AG04449 (cell line): ENCODE data around the gene HIPK2.

Experiments
- CTCF ChIA-PET: fragments of 350-600 bp; formaldehyde crosslinking; extraction: SDS; loops from one replicate; lab custom pipeline; 2021; ENCODE audit warnings: antibody characterized with exemption; lab: Yijun Ruan, JAX
- POLR2A ChIA-PET: fragments of 400-600, 350-600 bp; formaldehyde crosslinking; extraction: SDS; loops from one replicate; lab custom pipeline; 2020; ENCODE audit warnings: antibody characterized with exemption, inconsistent platforms; lab: Yijun Ruan, JAX
- DNase-seq: peaks from one replicate; pipeline ENCODE4 v3.0.0-alpha.2; 2010; ENCODE audit warnings: low read depth, low spot score
- H3K4me3 ChIP-seq: 2 replicates; pipeline ENCODE4 v1.5.1; 2011; ENCODE audit warnings: low read depth, mild to moderate bottlenecking, control low read depth, low read length
- CTCF ChIP-seq: IDR thresholded peaks from one replicate; pipeline ENCODE4 v1.5.1; 2011; ENCODE audit warnings: mild to moderate bottlenecking, moderate library complexity, low read length, control low read depth, inconsistent platforms; ENCODE audit not compliant: insufficient read depth; ENCODE audit errors: missing control alignments

The HIPK2 gene

GRCh38 chr7:139725858-139726484 is 51.8 kb downstream of the HIPK2 start:
- ChIA-PET POLR2A (no interaction called here), CTCF (interaction anchor here (0.7 to 1.5 kb wide), 3 partner anchors 38 to 80 kb away, joined by 3 to 4 read pairs (median 3); no protein-coding TSS in a partner anchor)
- no peak overlapping the region for H3K4me3 ChIP-seq
- no peak for DNase-seq
- TF ChIP-seq CTCF = no peak

- TF ChIP-seq CTCF = no peak
- ChIA-PET CTCF (interaction anchor here (0.7 to 1.5 kb wide), 3 partner anchors 37 to 103 kb away, joined by 3 to 4 read pairs (median 3); no protein-coding TSS in a partner anchor), POLR2A (no interaction called here)
- H3K4me3 ChIP-seq = no peak overlapping the region
- peak; percentile 65 for DNase-seq
These were observed 52.7 kb downstream of the HIPK2 start for GRCh38 chr7:139725077-139725476.

- ChIA-PET POLR2A (no interaction called here), CTCF (interaction anchor here (1.1 kb wide), 1 partner anchor 78 kb away, joined by 3 read pairs; no protein-coding TSS in a partner anchor)
- H3K4me3 ChIP-seq = no peak overlapping the region
- TF ChIP-seq CTCF = no peak
- no peak for DNase-seq
These were observed 55.2 kb downstream of the HIPK2 start for GRCh38 chr7:139722604-139723003.

- H3K4me3 ChIP-seq = no peak overlapping the region
- CTCF ChIA-PET = interaction anchor here (1.1 to 1.2 kb wide), 3 partner anchors 77 to 281 kb away, joined by 3 to 4 read pairs (median 3); no protein-coding TSS in a partner anchor
- DNase-seq = no peak
- no peak for TF ChIP-seq CTCF
- POLR2A ChIA-PET = no interaction called here
These were observed 56.0 kb downstream of the HIPK2 start for GRCh38 chr7:139721821-139722220.

GRCh38 chr7:139721417-139721816 is 56.4 kb downstream of the HIPK2 start:
- POLR2A ChIA-PET = no interaction called here

More at GRCh38 chr7:139721417-139721816, 56.4 kb downstream of the HIPK2 start:
- no peak overlapping the region for H3K4me3 ChIP-seq
- no peak for DNase-seq
- CTCF ChIA-PET = interaction anchor here (1.2 kb wide), 2 partner anchors 103 to 281 kb away, joined by 3 to 4 read pairs; no protein-coding TSS in a partner anchor
- no peak for TF ChIP-seq CTCF
